Activated CD8-positive, alpha-beta memory T cell treated with anti-CD3 and anti-CD28 coated beads, Interleukin-2, amount 50 U/mL, for 1 hour (primary cell): ENCODE measurements around the gene ABL2.
"Not testable (repeated sequence)": the region's sequence is repeated elsewhere in the genome, so short reads cannot be mapped to it uniquely, and the experiment has no call there.

ENCODE experiments used
- DNase-seq: peaks from one replicate; pipeline ENCODE4 v3.0.0-alpha.2; 2020; ENCODE audit errors: extremely low read depth

ABL2 gene

DNA sequence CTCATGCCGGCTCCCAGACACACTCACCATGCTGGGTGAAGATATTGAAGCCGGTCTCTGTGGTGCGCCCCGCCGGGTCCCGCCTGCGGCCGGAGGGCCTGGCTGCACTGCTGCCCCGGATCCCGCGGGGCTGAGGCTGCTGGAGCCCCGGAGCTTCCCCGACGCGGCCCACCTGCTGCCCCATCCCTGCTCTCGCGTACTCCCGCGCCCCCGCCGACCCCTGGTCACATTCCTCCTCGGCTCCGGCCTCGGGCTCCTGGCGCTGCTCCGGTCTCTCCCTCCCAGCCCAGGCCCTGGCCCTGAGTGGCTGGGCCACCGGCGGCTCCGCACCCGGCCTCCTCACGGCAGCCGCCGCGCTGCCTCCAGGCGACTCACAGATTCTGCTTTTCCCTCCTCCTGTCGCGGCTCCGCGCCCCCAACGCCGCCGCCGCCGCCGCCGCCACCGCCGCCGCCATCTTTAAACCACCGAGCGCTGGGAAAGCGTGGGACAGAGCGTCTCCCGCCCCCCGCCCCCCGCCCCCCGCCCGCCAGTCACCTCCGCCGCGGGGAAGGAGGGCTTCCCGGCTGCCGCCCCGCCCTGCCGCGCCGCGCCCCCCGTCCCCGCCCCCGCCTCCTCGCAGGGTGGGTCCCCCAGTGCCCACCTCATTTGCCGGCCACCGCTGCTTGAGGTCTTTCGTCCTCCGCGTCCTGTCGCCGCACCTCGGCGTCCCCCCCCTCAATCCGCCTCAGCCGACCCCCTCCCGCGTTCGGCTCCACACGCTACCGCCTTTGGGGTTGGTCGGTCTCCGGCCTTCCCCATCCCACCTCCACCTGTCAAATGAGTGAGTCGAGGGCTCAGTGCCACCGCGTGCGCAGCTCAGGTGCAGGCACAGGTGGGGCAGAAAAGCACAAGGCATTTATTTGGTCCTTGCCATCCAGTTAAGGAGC is at the start of gene ABL2:
Gene ABL2 (minus strand): TSS at position 464 of the 927 bp plus-strand sequence. CDS start 280 bp downstream, at position 184.
- DNase-seq, result no peak

GRCh38 chr1:179278920-179279319 is 49.4 kb upstream of the ABL2 start:
- DNase-seq, result no peak

- DNase-seq, result not testable (repeated sequence)
Measured at GRCh38 chr1:179274424-179274823, 44.9 kb upstream of the ABL2 start.

GRCh38 chr1:179269071-179269470 is 39.6 kb upstream of the ABL2 start:
- no peak for DNase-seq

- no peak for DNase-seq
Measured at GRCh38 chr1:179264507-179264906, 35.0 kb upstream of the ABL2 start.

DNA sequence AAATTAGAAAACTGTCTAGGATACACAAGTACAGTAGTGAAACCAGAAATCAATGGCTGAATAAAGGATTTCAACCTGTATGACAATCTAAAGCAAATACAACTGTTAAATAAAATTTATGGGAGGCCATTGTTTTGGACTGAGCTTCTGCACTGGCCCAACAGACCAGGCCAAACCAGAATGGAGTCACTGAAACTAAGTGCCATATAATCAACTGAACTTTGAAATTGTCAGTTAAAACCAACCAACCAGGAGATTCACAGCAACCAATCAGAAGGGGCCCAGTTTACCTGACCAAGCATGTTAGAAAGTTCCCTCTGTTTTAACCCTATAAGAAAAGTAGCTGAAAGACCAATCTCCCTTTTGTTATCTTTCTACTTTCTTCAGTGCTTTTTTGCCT is 33.6 kb upstream of the ABL2 start:
- no peak for DNase-seq

DNA sequence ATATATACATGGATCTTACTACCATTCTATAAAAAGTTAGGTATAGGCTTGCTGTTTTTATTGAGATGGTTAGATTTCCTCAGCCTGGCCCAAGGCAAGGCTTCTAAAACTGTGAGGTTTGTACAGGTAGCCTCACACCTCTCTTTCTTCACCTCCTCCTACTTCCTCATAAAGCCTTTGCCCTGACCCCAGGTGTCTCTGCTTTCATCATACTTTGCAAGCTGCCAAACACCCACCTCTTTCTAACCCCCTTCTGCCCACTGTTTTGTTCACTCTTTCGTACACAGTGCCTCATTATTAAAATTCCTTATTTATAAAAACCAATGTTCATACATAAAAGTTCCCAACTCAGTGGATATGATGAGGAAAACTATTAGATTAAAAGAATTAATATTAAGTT is 32.7 kb upstream of the ABL2 start:
- no peak for DNase-seq

- no peak for DNase-seq
Measured at GRCh38 chr1:179253286-179253972, 24.0 kb upstream of the ABL2 start.

DNA sequence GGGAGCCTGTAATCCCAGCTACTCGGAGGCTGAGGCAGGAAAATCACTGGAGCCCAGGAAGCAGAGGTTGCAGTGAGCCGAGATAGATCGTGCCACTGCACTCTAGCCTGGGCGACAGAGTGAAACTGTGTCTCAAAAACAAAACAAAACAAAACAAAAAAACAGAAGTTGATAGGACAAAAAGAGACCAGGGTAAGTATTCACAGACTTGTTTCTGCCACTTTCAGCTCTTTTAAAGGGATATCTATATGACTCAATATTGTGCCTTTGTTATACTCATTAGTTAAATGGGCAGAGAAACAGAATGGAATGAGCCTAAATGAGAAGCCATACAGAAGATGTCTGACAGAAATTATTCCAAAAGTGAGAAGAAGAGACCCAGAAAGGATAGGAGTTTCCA is 23.1 kb upstream of the ABL2 start:
- DNase-seq, result no peak

GRCh38 chr1:179251675-179252074 is 22.2 kb upstream of the ABL2 start:
- DNase-seq, result no peak

- no peak for DNase-seq
Measured at GRCh38 chr1:179247923-179248322, 18.4 kb upstream of the ABL2 start.

GRCh38 chr1:179245426-179245825 is 15.9 kb upstream of the ABL2 start:
- DNase-seq, result not testable (repeated sequence)

DNA sequence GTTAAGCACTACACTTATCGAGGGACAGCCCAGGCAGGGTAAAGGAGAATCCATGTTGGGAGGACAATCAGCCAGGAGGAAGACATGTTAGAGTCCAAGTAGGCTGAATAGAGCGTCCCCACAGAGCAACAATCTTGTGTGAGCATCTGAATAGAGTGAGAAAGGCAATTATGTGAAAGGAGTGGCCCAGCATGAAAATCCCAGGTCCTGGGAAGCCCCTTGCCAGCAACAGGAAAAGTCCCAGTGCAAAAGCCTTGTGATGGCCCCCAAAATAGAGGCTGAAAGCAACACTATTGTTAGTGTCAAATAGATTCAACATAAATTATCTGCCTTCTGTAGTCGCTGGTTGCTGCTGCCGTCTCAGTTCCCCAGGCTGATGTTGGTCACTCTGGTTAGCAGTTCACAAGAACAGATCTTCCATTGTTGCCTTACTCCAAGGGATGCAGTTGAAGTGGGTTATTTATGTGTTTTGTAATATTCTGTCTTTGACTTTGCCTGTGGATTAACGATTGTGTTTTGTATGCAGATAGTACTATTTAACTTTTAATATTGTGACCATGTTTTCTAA is 12.1 kb upstream of the ABL2 start:
- no peak for DNase-seq

- no peak for DNase-seq
Measured at GRCh38 chr1:179237222-179237621, 7.7 kb upstream of the ABL2 start.

DNA sequence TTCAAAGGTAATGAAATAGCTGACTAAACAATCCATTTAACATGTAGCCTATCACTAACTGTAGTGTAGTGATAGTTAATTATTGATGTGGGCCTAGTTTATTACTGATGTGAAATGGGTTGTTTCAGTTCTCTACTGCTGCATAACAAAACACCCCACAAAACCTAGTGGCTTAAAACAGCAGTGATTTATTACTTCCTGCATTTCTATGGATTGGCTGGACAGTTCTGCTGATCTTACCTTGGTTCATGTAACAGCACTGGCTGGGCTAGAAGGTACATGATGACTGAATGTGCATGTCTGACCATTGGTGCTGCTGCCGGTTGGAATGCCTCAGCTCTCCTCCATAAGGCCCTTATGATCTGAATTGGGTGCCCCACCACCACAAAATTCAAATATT is 5.4 kb upstream of the ABL2 start:
- no peak for DNase-seq

GRCh38 chr1:179231923-179232322 is 2.4 kb upstream of the ABL2 start:
- DNase-seq, result no peak

GRCh38 chr1:179230721-179231120 is 1.2 kb upstream of the ABL2 start:
- DNase-seq, result no peak

- DNase-seq, result no peak
Measured at GRCh38 chr1:179230251-179230650, 774 bp upstream of the ABL2 start.

DNA sequence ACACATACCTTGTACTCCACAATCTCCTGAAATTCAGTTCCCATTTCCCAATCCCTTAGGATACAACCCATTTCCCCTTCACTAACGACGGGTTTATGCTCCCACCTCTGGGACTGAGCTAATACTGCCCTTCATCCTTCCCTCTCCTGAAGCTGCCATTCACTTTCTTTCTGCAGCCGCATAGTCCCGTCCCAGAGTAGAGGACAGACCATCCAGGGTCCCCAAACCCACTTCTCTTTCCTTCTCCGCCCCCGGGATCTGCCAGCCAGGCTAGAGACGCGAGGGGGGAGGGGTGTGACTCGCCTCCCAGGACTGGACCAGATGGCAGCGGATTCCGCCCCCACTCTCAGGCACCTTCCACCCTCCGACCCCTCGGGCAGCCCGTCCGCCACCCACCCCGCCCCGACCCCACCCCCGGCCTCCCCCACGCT is 679 bp downstream of the ABL2 start:
- no peak for DNase-seq

- DNase-seq, result no peak
Measured at GRCh38 chr1:179226738-179227137, 2.7 kb downstream of the ABL2 start.

DNA sequence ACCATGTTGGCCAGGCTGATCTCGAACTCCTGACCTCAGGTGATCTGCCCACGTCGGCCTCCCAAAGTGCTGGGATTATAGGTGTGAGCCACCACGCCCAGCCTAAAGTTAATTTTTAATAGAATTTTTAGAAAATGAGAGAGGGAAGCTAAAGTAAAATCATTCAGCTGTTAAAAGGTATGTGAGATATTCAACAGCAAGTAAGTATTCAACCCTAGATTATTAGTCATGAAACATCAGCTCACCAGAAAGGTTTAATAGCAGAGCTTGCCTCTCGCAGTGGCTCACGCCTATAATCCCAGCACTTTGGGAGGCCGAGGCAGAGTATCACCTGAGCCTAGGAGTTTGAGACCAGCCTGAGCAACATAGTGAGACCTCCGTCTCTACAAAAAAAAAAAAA is 5.0 kb downstream of the ABL2 start:
- DNase-seq, result not testable (repeated sequence)

DNA sequence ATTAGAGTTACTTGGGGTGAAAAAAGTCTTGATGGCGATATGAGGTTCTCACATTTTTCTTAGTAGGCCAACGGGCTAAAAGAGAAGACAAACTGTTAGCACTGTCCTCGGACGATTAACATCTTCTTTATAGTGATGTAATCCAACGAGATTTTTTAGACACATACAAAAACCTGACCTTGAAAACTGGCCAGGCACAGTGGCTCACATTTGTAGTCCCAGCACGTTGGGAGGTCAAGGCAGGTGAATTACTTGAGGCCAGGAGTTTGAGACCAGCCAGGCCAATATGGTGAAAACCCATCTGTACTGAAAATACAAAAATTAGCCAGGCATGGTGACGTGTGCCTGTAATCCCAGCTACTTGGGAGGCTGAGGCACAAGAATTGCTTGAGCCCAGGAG is 8.4 kb downstream of the ABL2 start:
- DNase-seq, result not testable (repeated sequence)
